ENCODE data around the gene PLXNA1. TPM values are rescaled to one million over a fixed set of nuclear protein-coding genes. Genes with fewer than 3 reads are reported as not detected.

The PLXNA1 gene
- total RNA-seq, 2 experiments from 2014 or later, result 6.6 to 7.5 TPM

GRCh38 chr3:126959136-126959920 is 23.6 kb upstream of the PLXNA1 start:
- H3K36me3 Mint-ChIP-seq, result no peaks in the 10 kb centered on the region
- H3K27ac Mint-ChIP-seq, result no peak overlapping the region
- no peak overlapping the region for H3K4me3 Mint-ChIP-seq
- H3K27me3 Mint-ChIP-seq, result no peaks in the 10 kb centered on the region
- peaks cover 1% of the 10 kb centered on the region for H3K4me1 Mint-ChIP-seq
- no peaks in the 10 kb centered on the region for H3K9me3 Mint-ChIP-seq
- DNase-seq, result no peak

GRCh38 chr3:126959921-126960603 is 22.9 kb upstream of the PLXNA1 start:
- Mint-ChIP-seq H3K9me3 (no peaks in the 10 kb centered on the region), H3K27ac (no peak overlapping the region), H3K4me1 (peaks cover 1% of the 10 kb centered on the region), H3K4me3 (no peak overlapping the region), H3K27me3 (no peaks in the 10 kb centered on the region), H3K36me3 (no peaks in the 10 kb centered on the region)
- DNase-seq, result no peak

GRCh38 chr3:126960604-126960995 is 22.3 kb upstream of the PLXNA1 start:
- no peak overlapping the region for H3K4me3 Mint-ChIP-seq

GRCh38 chr3:126961191-126961790 is 21.6 kb upstream of the PLXNA1 start:
- Mint-ChIP-seq H3K4me3 (no peak overlapping the region), H3K36me3 (no peaks in the 10 kb centered on the region)

More at GRCh38 chr3:126960604-126960995, 22.3 kb upstream of the PLXNA1 start:
- peaks cover 1% of the 10 kb centered on the region for H3K4me1 Mint-ChIP-seq
- H3K27ac Mint-ChIP-seq, result no peak overlapping the region
- no peaks in the 10 kb centered on the region for H3K36me3 Mint-ChIP-seq
- H3K9me3 Mint-ChIP-seq, result no peaks in the 10 kb centered on the region
- H3K27me3 Mint-ChIP-seq, result no peaks in the 10 kb centered on the region
- no peak for DNase-seq

GRCh38 chr3:126961791-126962461 is 21.0 kb upstream of the PLXNA1 start:
- no peaks in the 10 kb centered on the region for H3K27me3 Mint-ChIP-seq
- H3K36me3 Mint-ChIP-seq, result no peaks in the 10 kb centered on the region
- H3K9me3 Mint-ChIP-seq, result no peaks in the 10 kb centered on the region
- no peak overlapping the region for H3K27ac Mint-ChIP-seq
- no peak overlapping the region for H3K4me3 Mint-ChIP-seq
- no peaks in the 10 kb centered on the region for H3K4me1 Mint-ChIP-seq
- no peak for DNase-seq

More at GRCh38 chr3:126961191-126961790, 21.6 kb upstream of the PLXNA1 start:
- Mint-ChIP-seq H3K27ac (no peak overlapping the region), H3K27me3 (no peaks in the 10 kb centered on the region), H3K9me3 (no peaks in the 10 kb centered on the region), H3K4me1 (peaks cover 1% of the 10 kb centered on the region)
- DNase-seq, result no peak

GRCh38 chr3:126962756-126963155 is 20.2 kb upstream of the PLXNA1 start:
- Mint-ChIP-seq H3K4me3 (no peak overlapping the region), H3K27me3 (no peaks in the 10 kb centered on the region), H3K36me3 (no peaks in the 10 kb centered on the region), H3K9me3 (no peaks in the 10 kb centered on the region), H3K27ac (no peak overlapping the region), H3K4me1 (no peaks in the 10 kb centered on the region)
- DNase-seq, result no peak

- H3K27me3 Mint-ChIP-seq, result no peaks in the 10 kb centered on the region
- H3K4me1 Mint-ChIP-seq, result no peaks in the 10 kb centered on the region
- no peaks in the 10 kb centered on the region for H3K36me3 Mint-ChIP-seq
- no peaks in the 10 kb centered on the region for H3K9me3 Mint-ChIP-seq
- no peak overlapping the region for H3K4me3 Mint-ChIP-seq
- DNase-seq, result no peak
- H3K27ac Mint-ChIP-seq, result no peak overlapping the region
Measured at GRCh38 chr3:126963261-126964190, 19.4 kb upstream of the PLXNA1 start.

- no peaks in the 10 kb centered on the region for H3K4me1 Mint-ChIP-seq
- H3K9me3 Mint-ChIP-seq, result no peaks in the 10 kb centered on the region
- H3K27me3 Mint-ChIP-seq, result no peaks in the 10 kb centered on the region
- DNase-seq, result no peak
- no peak overlapping the region for H3K4me3 Mint-ChIP-seq
- no peak overlapping the region for H3K27ac Mint-ChIP-seq
- no peaks in the 10 kb centered on the region for H3K36me3 Mint-ChIP-seq
Measured at GRCh38 chr3:126964261-126964660, 18.7 kb upstream of the PLXNA1 start.

- DNase-seq, result no peak
- Mint-ChIP-seq H3K9me3 (no peaks in the 10 kb centered on the region), H3K27ac (no peak overlapping the region), H3K4me1 (no peaks in the 10 kb centered on the region), H3K36me3 (no peaks in the 10 kb centered on the region), H3K4me3 (no peak overlapping the region), H3K27me3 (no peaks in the 10 kb centered on the region)
Measured at GRCh38 chr3:126964950-126965349, 18.0 kb upstream of the PLXNA1 start.

- no peak for DNase-seq
- Mint-ChIP-seq H3K27ac (no peak overlapping the region), H3K4me1 (no peaks in the 10 kb centered on the region), H3K36me3 (no peaks in the 10 kb centered on the region), H3K27me3 (no peaks in the 10 kb centered on the region), H3K4me3 (no peak overlapping the region), H3K9me3 (no peaks in the 10 kb centered on the region)
Measured at GRCh38 chr3:126965526-126966080, 17.3 kb upstream of the PLXNA1 start.

- no peak for DNase-seq
- Mint-ChIP-seq H3K4me3 (no peak overlapping the region), H3K27me3 (no peaks in the 10 kb centered on the region), H3K4me1 (no peaks in the 10 kb centered on the region), H3K27ac (no peak overlapping the region), H3K9me3 (no peaks in the 10 kb centered on the region), H3K36me3 (no peaks in the 10 kb centered on the region)
Measured at GRCh38 chr3:126967386-126967785, 15.5 kb upstream of the PLXNA1 start.

GRCh38 chr3:126968391-126969390 is 14.2 kb upstream of the PLXNA1 start:
- H3K9me3 Mint-ChIP-seq, result no peaks in the 10 kb centered on the region
- H3K4me1 Mint-ChIP-seq, result no peaks in the 10 kb centered on the region
- H3K36me3 Mint-ChIP-seq, result no peaks in the 10 kb centered on the region
- DNase-seq, result no peak
- no peak overlapping the region for H3K4me3 Mint-ChIP-seq
- H3K27ac Mint-ChIP-seq, result no peak overlapping the region
- H3K27me3 Mint-ChIP-seq, result peaks cover 4% of the 10 kb centered on the region

- no peak overlapping the region for H3K27ac Mint-ChIP-seq
- peaks cover 3% of the 10 kb centered on the region for H3K9me3 Mint-ChIP-seq
- H3K4me1 Mint-ChIP-seq, result no peaks in the 10 kb centered on the region
- H3K27me3 Mint-ChIP-seq, result peaks cover 4% of the 10 kb centered on the region
- DNase-seq, result no peak
- no peak overlapping the region for H3K4me3 Mint-ChIP-seq
- peaks cover under 1% of the 10 kb centered on the region for H3K36me3 Mint-ChIP-seq
Measured at GRCh38 chr3:126969586-126969985, 13.3 kb upstream of the PLXNA1 start.

All from activated naive CD8-positive, alpha-beta T cell treated with anti-CD3 and anti-CD28 coated beads for 36 hours (primary cell).